SK-N-MC (cell line): ENCODE measurements around the gene ATP13A4.

ENCODE experiments used
- EZH2 ChIP-seq: fragments of 200-600 bp; sonication (generic); IDR thresholded peaks from one replicate; pipeline ENCODE4 v1.6.1; 2017; ENCODE audit warnings: antibody characterized with exemption
- POLR2AphosphoS5 ChIP-seq: IDR thresholded peaks from 2 replicates; pipeline ENCODE4 v1.6.1; 2012; ENCODE audit warnings: mild to moderate bottlenecking, low read depth, low read length, borderline replicate concordance

DNA sequence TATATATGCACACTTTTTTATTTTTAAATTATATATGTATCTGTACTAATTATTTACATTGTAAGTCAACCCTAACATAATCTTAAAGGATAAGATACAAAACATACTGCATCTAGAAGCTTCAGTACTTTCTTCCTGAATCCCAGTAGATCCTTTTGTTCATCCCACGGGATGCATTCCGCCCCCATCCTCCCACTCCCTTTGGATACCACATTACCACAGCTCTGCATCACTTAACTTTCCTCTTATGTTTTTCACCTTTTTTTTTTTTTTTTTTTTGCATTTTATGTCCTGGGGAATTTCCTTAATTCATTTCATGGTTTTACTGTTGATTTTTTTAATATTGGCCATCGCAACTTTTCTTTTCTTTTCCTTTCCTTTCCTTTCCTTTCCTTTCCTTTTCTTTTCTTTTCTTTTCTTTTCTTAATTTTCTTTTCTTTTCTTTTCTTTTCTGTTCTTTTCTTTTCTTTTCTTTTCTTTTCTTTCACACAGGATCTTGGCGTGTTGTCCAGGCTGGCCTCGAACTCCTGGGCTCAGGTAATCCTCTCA, 41.3 kb upstream of the ATP13A4 start:
- TF ChIP-seq EZH2 (no peak), POLR2AphosphoS5 (no peak)
